ENCODE measurements around the gene GRAMD4.
"Not testable (repeated sequence)": the region's sequence is repeated elsewhere in the genome, so short reads cannot be mapped to it uniquely, and the experiment has no call there.

Gene GRAMD4

GRCh38 chr22:46622081-46622521, 1.9 kb downstream of the GRAMD4 start:
- DNase-seq, result no peak

- no peak for DNase-seq
Observed at GRCh38 chr22:46625113-46625842, 5.1 kb downstream of the GRAMD4 start.

DNA sequence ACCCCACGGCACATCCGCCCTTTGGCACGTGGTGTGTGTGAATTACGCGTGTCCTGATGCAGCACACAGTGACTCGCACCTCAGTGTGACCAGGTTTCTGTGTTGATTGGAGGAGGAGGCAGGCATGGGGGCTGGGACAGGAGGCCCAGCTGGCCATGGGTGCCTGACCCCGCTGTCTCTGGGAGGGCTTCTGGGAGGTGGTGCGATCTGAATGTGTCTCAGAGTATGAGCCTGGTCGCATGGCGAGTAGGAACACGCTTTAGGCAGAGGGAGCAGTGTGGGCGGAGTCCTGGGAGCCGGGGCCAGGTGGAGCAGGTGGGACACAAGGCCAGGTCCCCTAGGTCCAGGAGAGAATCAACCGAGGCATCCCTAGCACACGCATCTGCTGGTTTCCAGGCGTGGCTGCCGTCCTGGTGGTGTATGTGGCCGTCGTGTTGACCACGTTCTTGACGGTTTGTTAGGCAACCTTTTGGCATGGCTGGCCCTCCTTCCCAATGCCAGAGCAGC, 5.7 kb downstream of the GRAMD4 start:
- DNase-seq, result no peak

- DNase-seq, result no peak
Observed at GRCh38 chr22:46626356-46626755, 6.2 kb downstream of the GRAMD4 start.

DNA sequence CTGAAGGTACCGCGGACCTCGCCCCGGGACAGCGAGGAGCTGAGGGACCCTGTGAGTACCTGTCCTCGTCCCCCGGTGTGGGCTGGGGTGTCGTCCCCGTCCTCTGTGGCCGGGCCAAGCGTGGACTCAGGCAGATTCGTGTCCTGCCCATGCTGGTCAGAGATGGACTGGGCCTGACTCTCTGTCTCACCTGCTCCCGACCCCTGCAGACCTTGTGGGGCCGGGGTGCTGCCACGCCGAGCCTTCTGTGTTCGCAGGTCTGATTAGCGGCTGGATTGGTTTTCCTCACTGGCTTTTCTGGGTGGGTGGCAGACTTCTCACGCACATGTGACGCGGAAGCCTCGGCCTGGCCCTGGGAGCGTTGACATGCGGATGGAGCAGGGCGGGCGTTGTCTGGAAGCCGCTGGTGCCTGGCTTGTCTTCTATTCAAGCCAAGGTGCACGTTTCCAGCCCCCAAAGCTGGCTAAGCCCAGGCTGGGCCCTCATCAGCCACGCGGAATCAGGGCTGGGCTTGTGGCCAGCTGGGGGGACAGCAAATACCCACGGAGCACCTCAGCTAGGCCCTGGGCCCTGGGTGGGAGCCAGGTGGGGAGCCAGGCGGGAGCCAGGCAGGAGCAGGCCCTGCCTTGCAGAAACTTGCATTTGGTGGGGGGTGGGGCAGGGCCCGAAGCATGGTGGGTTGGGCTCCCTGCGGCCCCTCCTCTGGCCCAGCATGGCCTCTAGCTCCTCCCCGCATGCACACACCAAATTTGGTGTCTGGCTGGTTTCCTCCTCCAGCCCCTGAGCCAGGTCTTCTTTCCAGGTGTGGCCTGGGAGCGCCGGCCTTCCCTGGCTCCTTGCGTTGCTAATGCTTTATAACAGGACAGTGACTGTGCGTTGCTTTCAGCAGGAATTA, 7.0 kb downstream of the GRAMD4 start:
- DNase-seq, result no peak

DNA sequence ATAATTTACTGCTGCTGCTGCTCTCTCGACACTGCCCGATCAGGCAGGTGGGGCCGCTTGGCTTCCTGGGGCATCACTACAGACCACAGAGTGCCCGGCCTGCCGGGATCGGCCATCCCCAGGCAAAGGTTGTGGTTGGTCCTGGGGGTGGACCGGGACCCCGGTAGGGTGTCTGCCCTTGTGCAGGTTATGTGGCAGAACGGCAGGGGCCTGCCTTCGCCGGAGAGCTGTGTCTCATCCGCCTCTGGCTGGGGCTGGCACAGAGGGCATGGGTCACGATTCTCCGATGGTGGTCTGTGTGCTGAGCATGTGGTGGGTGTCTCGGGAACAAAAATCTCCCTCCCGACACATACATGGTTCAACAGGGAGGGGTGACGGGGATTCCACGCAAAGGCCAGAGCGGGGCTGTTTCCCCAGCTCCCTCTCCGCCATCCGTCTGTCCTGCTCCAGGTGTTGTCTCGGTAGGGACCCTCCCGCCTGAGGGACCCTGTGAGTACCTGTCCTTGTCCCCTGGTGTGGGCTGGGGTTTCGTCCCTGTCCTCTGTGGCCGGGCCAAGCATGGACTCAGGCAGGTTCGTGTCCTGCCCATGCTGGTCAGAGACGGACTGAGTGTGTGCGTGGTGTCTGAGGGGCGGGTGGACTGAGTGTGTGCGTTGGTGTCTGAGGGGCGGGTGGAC, 7.8 kb downstream of the GRAMD4 start:
- DNase-seq, result no peak

DNA sequence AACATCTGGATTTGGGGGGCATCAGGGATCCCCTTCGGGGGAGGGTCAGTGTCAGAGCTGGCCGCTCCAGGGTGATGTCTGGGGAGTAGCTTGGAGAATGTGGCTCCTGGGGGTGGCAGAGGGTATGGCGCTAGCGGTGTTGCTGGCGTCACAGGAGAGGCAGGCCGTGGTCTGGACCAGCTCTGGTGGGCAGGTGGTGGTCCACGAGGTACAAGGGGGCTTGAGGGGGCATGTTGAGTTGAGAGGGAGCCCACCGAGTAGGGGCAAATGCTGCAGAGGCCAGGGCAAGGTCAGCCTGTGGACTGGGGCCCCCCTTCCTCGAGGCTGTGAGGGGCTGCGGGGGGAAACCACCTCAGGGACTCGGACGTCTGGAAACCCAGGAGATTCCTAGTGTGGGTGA, 8.6 kb downstream of the GRAMD4 start:
- no peak for DNase-seq

DNA sequence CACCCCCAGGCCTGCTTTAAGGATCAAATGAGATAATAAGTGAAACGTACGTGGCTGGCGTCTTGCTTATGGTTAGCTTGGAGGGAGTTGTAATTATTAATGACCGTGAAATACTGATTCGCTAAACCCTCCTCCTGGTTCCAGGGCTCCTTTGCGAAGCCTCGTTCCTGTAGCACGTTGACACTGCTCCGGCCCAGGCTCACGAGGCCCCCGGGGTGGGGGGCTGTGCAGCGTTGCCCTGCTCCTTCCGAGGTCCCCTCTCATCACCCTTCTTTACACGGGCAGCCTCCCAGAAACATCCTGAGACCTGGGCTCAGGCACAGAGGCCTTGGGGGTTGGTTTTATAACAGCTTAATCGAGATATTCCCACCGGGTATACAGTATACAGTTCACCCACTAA, 9.1 kb downstream of the GRAMD4 start:
- no peak for DNase-seq

- DNase-seq, result no peak
Observed at GRCh38 chr22:46631113-46631512, 10.9 kb downstream of the GRAMD4 start.

GRCh38 chr22:46632646-46633249, 12.6 kb downstream of the GRAMD4 start:
- DNase-seq, result no peak

DNA sequence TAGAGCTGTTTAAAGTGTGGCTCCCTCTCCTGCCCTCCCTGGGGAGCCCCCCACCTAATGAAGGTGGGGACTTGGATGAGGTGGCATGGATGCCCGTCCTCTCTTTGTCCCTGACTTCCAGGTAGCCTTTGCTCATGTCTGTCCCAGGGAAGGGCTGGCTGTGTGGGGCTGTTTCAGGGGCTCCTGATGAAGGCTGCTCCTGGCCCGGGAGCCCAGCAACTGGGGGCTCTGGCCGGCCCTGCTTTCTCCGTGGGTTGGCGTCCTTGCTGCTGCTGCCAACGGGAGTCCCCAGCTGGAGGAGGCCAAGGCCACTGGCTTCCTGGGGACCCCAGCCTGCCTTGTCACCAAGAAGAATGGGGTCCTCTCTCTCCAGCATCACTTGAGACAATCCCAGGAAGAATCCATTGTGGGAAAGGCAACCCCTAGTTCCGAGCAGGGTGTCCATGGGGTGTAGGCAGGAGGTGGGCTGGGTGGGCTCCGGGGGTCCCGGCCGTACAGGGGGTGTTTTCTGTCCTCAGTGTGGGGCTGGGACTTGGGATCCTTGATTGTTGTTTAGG, 13.2 kb downstream of the GRAMD4 start:
- no peak for DNase-seq

- no peak for DNase-seq
Observed at GRCh38 chr22:46634011-46634699, 14.0 kb downstream of the GRAMD4 start.

DNA sequence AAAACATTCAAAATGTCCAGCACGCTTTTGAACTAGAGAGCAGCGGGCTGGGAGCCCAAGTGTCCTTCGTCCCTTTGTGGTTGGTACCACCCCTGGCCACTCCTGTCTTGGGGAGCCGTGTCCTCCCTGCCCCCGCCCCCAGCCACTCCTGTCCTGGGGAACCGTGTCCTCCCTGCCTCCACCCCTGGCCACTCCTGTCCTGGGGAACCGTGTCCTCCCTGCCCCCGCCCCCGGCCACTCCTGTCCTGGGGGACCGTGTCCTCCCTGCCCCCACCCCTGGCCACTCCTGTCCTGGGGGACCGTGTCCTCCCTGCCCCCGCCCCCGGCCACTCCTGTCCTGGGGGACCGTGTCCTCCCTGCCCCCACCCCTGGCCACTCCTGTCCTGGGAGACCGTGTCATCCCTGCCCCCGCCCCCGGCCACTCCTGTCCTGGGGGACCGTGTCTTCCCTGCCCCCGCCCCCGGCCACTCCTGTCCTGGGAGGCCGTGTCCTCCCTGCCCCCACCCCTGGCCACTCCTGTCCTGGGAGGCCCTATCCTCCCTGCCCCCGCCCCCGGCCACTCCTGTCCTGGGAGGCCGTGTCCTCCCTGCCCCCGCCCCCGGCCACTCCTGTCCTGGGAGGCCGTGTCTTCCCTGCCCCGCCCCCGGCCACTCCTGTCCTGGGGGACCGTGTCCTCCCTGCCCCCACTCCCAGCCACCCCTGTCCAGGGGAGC, 14.9 kb downstream of the GRAMD4 start:
- not testable (repeated sequence) for DNase-seq

DNA sequence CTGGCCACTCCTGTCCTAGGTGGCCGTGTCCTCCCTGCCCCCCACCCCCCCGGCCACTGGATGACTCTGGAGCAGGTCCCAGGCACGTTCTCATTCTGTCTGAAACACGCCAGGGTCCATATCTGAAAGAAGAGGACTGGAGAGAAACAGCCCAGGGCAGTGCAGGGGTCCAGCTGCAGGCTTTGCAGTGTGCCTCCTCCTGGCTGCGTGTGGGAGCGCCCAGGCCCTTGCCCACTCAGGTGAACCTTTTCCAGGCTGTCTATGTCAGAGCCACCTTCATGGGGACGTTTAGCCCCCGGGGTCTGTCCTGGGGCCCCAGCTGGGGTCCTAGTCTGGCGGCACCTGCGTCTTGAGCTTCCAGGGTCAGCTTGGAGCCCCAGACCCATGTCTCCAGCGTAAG, 15.6 kb downstream of the GRAMD4 start:
- DNase-seq, result no peak

DNA sequence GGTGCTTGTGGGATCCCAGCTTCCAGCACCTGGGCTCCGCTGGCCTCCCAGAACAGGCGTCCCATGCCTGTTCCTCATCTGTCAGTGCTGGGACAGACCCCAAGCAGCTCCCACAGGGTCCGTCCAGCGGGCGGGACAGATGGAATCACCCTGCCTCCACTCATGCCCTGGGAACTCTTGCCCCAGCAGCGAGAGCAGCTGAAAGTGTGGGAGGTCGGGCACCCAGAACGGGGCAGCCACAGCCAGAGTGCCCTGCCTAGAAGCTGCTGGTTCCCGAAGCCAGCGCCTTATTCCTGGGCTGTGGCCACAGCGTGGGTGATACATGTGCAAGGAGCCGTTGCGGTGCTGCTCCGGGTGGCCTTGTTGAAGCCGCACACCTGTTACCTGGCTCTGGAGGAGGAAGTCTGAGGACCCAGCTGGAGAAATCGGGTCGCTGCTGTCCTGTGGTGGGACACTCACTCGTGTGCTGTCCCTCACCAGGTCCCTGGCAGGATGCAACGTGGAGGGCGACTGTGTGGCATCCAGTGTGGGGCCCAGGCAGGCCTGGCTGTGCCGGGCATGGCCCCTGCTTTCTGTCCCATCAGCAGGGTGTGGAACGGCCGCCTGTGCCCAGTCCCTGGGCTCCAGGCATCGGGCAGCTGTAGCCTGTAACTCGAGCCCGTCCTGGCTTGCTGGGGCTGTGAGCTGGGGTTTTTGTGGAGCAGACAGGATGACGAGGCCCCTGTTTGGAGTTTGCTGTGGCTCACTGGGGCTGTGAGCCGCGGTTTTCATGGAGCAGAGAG, 16.2 kb downstream of the GRAMD4 start:
- DNase-seq, result no peak

DNA sequence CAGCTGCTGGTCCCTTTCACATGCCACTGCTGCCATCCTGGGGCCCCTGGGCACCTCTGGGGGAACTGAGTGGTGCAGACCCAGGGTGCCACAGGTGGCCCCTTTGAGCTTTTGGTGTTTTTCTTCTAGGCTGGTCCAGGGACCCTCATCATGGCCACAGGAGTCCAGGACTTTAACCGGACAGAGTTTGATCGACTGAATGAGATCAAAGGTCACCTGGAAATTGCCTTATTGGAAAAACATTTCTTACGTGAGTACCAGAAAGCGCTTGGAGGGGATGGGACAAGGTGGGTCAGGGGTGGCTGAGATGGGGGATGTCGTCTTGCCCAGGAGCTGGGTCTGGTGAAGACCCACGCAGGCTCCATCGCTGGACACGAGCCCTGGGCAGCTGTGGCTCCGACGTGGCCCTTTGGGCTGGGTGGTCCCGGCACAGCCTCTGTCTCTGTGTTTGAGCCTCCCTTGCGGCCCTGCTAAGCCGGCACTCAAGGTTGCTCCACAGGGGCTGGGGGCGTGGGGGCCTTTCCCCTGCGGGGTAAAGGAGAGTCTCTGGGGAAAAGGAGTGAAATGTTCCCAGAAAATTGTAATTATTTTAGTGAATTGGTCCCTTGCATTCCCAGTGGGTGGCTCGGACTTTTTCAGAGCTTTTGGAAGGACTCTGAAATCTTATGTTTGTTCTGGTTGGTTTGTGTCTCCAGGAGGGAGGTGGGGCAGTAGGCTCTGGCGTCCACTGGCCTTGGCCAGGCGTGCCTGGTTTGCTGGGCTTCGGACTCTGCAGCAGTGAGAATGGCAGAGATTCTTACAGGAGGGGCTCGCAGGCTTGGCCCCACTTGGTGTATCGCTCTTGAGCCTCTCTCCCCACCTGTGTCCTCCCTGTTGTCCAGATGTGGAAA, 17.8 kb downstream of the GRAMD4 start:
- no peak for DNase-seq

DNA sequence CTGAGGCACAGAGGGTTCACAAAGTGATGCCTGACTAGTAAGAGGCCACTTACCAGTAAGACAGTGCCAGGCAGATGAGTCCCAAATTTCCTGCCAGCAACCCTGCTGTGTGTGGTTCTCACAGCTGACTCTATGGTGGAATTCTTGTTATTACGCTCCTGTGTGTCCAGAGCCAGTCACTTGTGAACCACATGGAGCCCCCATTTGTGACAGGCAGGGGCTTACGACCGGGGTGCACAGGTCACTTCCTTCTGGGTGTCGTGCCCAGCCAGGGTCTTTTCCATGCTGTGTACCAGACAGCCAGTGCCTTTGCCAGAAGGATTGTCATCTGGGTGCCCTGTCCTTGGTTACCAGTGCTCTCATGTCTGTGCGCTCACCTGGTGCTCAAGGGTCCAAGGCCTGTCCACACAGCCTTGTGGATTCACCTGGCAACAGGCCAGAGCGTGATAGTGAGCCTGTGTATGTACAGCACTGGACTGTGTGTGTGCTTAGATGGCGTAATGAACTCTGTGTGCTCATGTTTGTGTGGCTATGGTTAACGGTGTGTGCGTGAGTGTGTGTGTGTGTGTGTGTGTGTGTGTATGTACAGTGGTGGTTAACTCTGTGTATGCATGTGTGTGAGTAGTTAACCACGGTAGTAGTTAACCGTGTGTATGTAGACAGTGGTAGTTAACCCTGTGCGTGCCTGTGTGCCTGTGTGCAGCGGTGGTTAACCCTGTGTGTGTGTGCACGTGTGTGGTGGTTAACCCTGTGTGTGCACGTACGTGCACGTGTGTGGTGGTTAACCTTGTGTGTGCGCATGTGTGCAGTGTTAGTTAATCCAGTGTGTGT, 18.6 kb downstream of the GRAMD4 start:
- no peak for DNase-seq

GRCh38 chr22:46639843-46640242, 19.7 kb downstream of the GRAMD4 start:
- DNase-seq, result no peak

All from activated effector memory CD4-positive, alpha-beta T cell treated with anti-CD3 and anti-CD28 coated beads, Interleukin-2, amount 50 U/mL, for 16 hours (primary cell).